NCI-H748 treated with DMSO at 0.1 percent for 48 hours (cell line): ENCODE results near the gene ELMO1.

ENCODE experiments used
- DNase-seq: peaks from one replicate; lab custom pipeline; 2025; lab: John Stamatoyannopoulos, UW

Gene ELMO1

DNA sequence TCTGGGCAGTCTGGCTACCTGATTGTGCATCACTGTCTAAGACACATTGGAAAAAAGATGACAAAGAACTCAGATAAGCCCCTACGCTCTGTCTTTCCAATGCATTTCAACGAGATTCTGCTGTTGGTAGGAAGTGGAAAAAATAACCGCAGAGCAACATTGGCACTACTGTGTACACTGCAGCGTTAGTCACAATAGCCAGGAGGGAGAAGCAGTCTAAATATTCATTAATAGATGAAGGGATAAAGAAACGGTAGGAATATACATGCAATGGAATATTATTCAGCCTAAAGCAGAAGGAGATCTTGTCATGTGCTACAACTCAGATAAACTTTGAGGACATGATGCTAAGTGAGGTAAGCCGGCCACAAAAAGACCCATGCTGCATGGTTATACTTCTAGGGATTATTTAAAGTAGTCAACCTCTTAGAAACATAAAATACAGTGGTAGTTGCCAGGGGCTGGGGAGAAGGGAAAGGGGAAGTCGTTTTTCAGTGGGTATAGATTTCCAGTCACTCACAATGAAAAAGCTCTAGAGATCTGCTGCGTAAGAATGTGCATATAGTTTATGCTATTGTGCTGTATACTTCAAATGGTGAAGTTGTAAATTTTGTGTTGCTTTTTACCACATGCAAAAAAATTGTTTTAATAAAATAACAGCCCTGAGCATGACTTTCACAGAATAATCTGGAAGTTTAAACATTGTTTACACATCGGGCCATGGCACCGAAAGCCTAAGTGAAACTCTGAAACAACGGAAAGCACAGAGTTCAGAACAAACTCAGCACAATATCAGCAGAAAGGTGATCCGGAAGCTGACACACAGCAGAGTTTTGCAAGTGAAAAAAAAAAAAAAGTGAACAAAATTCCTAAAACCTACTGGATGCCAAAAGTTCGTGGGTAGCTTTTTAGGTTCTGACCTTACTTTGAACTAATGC lies 40.1 kb downstream of the ELMO1 start:
- DNase-seq, result no peak

DNA sequence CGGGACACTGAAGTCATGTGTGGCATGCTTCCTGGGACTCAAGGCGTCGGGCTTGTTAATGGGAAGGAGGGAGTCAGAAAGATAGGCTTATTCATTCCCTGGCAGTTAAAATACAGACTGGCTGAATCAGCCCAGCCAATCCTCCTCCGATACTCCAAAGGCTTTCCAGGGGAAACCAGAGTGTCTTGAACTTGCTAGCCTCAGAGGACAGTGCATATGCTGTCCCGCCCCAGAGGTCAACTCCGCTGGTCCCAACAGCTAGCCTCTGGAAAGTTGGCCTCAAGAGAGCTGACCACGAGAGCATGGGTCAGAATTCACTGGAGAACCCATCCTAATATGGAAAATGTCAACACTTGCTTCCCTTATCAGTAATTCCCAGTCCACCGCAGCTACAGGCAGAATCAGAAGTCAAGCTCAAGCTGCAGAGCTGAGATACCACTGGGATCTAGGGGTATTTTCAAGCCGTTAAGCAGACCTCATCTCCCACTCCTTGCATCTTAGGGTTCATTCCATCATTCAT lies 43.0 kb downstream of the ELMO1 start:
- DNase-seq, result no peak

DNA sequence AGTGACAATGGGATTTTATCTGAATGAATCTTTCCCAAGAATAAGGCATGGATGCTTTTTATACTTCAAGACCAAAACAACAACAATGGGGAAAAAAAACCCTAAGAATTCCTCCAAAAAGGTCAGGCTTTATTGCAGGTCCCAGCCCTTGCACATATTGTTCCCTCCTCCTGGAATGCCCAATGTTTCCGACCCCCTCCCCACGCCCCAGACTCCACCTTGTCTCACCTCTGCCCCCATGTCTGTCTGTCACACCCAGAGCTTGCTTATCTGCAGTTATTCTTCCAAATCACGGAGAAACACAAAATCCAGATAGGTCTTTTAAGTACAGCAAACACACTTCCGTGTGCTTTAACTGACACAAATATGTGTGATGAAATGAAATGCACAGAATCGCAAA lies 43.5 kb downstream of the ELMO1 start:
- DNase-seq, result no peak

DNA sequence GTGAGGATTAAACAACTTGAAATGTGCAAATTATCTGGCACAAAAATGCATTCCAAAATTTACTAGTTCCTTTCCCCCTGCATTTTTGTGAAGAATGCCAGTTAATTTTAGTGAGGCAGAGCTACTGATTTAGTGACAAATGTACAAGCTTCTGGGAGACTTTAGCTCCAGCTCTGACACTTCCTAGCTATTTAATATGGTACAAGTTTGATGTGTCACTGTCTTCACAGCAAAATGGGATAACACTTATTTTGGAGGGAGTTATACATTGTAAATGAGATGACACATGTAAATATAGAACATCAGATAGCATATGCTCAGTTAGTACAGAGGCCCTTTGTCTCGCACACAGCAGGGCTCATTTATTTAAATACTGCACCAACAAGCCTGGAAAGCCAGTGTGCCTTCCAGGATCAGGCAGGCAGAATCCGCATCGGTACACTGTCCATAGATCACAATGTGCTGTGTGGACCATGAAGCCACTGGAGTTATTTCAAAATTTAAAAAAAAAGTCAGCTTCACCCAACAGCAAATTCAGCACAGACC lies 48.7 kb downstream of the ELMO1 start:
- DNase-seq, result no peak

DNA sequence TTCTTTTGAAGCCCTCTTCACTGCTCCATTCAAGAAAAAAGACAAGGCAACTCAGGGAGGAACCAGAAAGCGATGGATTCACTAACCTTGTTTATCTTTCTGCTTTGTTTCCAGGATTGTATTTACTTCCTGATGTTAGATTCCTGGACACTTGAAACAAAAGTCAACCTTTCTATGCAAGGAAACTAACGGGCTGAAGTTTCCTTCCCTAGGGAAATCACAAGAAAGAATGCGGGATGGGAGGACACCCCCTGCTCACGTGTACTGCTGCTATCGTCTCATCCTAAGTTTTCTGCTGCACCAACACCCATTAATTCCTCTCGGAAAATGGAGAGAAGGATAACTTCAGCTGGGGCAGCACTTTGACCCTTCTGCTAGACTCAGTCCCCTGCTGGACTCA lies 50.3 kb downstream of the ELMO1 start:
- DNase-seq, result no peak

DNA sequence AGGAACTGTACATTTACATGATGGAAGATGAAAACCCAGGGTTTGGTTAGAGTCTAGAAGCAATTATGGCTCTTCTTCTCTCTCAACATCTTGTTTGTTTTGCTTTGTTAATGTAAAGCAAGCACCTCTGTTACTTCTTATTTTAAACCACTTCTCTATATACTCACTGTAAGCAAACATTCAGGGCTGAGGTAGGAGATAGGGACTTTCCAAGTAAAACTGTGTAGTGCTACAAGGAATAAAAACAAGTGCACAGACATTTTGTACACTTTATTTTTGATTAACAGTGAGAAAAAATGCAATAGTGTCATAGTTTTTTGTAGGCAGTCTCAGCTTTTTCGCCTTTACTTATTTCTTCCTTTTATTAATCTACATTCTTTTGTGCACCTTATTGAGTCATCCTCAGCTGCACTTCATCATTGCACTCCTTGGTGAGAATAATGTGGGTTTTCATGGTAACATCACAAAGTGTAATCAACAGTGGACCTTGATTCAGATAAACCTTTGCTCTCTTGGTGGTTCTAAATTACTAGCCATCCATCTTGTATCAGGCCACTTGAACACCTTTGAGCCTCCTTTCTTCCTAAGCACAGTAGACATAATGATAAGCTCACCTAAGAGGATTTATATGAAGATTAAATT lies 52.9 kb downstream of the ELMO1 start:
- no peak for DNase-seq

DNA sequence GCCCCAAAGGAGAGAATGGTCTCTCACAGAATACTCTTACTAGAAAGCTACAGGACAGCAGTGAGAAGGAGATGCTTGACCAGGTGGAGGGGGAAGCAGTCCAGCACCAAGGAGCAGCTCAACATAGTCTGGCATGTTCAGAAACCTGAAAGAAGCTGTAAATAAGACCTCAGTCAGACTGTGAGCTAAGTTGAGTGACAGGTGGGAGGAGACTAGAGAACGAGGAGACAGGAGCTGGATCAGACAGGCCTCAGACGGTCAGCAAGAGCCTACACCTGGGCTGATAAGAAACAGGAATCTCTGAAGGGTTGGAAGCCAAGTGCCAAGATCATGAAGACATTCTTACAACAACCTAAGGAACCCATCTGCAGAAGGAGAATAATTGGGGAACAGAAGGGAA lies 54.5 kb downstream of the ELMO1 start:
- DNase-seq, result no peak

DNA sequence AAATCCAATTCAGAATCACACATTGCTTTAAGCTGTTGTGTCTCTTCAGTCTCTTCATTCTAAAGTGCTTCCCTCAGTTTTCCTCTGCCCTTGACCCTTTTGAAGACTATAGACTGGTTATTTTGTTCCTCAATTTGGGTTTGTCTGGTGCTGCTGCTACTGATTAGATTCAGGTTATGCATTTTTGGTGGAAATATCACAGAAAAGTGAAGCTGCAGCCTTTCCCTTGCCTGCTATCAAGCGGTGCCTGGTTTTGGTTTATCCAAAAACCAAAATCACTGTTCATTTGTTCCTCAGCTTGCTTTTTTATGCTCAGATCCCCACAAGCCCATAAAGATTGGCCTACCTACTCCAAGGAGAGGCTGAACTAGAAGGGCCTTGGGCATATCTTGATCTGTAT lies 55.2 kb downstream of the ELMO1 start:
- no peak for DNase-seq

DNA sequence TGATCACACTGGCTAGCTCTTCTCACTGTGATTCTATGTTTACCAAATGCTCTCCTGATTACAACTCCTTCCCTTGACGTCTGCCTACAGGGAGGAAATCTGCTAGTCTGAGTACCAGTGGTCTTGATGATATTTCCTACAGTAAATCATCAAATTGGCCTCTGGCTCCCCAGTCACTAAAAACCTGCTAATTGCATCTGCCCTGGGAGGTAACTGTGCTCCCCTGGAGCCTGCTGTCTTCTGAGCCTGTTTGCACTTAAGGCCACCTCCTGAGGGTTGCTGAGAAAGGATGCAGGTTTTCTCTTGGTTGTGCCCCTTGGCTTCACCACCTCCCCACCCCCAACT lies 56.0 kb downstream of the ELMO1 start:
- DNase-seq, result no peak

DNA sequence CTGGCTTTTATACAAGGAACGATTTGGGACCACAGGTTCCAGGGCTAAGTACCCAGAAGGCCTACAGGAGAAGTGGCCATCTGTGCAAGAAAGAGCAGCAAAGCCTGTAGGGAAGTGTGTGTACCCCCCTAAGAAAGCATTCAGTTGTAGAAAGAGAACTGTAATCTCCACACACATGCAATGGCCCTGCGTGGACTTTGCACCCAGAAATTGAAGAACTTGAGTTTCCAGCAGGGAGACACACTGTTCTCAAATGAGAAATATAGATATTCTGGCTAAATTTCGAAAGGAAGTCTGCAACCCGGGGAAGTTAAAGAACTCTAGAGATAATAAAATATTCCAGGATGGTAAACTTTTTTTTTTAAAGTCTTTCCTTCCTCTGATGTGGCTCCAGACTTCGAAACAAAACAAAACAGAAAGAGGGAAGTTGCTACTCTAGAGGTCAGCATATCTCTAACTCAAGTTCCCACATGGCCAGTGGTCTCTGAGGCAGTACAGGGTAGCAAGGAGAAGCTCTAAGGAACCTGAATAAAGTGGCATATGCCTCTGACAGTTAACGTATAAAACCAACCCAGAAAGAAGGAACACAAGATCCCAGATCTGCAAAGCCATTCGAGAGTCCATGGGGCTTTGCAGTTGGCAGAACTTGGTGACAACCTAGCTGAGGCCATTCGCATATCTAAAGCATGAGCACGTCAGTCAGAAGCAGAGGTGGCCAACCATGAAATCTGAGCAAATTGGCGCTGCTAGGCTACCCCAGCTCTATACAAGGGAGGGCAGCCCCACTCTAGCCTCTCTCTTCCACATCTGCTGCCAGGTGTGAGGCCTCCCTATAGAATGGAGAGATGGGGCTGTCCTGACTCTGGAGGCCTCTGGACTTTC lies 56.6 kb downstream of the ELMO1 start:
- DNase-seq, result no peak

DNA sequence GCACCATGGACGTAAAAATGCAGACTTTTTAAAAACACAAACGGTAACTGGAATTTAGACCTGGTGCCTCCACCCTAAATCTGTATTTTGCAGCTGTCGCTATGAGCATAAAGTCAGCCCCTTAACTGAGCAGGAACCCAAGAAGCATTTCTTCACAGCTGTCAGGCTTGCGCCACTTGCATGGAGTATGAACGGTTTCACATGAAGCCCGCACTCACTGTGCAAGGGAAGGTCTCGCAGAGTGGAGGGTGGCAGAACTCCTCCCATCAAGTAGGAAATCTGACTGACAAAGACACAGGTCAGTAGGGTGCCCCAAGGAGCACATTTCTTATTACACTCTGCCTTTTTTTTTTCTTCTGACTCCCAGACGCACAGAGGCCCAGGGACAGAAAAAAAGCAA lies 58.5 kb downstream of the ELMO1 start:
- DNase-seq, result no peak

DNA sequence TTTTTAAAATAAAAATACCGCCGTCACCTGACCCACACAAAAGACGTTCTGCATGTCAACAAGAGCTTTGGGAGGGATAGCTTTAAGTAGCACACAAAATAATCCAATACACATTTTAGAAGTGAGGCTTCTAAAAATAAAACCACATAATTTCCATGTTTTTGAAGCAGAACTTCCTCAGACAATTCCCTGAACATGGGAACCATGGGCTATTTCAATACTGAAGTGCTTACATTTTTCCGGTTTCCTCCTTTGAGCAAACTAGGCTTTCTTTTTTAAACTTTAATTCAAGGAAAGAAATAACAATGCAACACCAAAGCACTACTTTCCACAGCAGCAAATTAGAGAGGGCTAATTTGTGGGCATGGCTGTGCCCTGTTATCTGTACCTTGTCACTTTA lies 59.9 kb downstream of the ELMO1 start:
- DNase-seq, result no peak

DNA sequence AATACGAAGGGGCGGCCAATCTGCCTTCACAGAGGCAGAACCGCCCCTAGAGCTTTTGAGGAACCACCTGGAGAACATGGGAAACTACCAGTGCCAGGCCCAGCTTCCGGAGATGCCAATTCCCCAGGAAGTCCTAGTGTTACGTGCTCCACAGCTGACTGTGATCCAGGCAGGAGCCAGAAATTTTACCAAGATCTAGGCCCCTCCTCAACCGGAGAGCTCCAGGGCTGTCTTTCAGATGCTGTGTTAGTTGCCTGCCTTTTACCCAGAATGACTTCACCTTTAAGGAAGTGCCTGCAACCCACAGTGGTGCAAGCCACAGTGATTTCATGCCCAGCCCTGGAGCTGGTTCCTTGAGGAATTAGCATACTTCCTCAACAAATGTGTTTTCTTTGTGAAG lies 62.9 kb downstream of the ELMO1 start:
- DNase-seq, result no peak

DNA sequence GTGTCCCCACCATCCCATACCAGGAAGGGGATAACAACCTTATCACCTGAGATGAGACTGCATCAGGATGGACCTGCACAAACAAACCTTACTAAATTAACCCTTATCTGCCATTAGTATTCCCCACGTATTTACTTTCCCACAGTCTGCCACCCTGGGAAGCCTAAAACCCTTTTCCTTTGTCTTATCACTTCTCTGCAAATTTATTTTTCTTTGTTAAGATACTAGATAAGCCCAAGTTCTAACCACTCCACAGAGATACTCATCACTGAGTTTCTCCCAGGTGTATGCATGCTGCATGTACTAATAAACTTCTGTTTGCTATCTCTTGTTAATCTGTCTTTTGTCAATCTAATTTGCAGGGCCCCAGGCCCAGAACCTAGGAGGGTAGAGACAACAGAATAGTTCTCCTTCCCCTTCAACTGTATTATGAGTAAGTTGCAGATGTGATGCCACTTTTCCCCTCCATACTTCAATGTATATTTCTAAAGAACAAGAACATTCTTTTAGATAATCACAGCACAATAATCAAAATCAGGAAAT lies 66.0 kb downstream of the ELMO1 start:
- DNase-seq, result no peak

DNA sequence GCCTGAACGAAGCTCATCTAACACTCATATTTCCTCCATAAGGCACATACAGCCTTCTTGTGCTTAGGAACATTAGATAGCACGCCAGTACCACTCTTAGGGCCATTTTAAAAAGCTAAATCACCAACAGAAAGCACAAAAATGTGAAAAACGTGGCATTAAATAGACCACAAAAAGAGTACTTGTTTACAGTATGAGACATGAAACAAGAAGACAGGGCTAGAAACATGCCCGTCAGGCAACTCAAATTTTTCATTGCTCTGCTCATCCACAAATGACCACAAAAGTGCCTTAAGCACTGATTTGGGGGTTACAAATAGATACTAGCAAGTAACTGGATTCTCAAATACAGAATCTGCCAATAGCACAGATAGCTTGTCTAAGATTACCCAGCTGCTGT lies 67.8 kb downstream of the ELMO1 start:
- DNase-seq, result no peak

DNA sequence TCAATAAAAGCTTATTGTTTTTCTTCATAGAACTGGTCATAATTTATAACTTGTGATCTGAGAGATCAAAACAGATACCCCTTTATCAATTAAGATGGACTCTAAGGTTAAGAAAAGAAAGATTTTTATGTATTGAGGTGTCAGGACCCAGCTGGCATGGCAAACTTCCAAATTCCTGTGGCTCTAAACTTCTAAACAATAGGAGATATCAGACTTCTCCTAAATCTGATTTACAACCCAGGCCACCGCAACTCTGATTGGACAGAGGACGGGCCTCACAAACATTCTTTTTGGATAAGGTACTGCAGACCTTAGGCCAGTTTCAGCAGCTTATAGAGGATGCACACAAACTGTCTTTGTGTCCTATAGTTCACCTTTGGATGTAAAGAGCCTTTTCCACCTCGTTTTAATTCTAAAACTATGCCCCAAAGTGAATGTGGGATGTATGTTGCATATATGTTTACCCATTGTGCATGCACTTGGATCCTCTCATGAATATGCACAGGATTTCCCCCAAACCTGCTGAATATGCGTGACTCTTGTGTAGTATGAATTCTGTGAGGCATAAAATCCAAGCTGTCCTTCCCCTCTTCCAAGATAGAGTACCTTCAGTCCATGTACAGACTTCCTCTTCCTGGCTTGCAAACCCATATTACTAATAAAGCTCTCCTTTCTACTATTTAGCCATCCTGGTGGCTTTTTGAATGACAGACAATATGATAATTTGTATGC lies 69.0 kb downstream of the ELMO1 start:
- no peak for DNase-seq

DNA sequence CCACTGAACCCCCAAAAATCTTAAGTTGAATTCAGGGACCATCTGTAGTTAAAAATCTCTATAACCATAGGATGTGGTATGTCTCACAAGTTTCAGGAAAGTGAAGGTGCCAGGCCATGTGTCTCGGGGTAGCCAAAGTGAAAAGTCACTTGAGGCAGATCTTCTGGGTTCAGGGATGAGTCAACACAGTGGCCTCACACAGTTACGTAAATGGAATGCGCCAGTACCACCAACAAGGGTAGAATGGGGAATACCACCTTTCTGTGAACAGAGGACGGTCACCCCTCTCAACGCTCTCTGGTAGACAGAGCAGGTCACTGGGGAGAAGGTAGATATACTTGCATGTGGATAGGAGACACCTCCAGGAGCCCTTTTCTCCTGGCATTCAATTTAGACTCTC lies 71.4 kb downstream of the ELMO1 start:
- no peak for DNase-seq

DNA sequence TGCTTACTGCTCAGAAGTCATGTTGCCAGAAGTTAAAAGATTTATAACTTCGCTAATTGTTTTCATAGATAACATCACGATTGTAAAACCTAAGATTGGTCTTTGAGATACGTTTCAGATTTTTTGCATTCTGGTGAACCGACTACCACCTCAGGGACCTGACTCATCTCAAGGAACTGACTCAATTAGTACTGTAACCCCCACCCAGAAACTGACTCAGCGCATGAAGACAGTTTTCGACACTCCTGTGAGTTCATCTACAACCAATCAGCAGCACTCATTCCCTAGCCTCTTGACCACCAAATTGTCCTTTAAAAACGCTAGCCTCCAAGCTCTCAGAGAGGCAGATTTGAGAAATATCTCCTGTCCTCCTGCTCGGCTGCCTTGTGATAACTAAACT lies 72.3 kb downstream of the ELMO1 start:
- DNase-seq, result no peak

DNA sequence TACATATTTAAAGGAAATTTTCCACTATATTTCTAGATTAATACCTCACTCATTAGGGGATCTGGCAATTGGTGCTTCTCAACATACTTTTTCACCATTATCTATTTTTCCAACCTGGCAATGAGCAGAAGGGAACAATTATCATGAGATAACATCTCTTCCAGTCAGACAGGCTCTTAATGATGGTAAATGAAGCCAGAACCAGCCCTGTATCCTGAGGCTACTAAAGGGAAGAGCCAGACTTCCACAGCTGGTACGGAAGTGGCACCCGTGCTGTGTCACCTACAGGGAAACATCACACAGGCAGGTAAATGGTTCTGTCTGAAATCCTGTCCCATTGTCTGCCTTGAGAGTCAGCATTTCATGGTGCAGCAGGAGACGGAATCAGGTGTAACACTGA lies 75.9 kb downstream of the ELMO1 start:
- no peak for DNase-seq

DNA sequence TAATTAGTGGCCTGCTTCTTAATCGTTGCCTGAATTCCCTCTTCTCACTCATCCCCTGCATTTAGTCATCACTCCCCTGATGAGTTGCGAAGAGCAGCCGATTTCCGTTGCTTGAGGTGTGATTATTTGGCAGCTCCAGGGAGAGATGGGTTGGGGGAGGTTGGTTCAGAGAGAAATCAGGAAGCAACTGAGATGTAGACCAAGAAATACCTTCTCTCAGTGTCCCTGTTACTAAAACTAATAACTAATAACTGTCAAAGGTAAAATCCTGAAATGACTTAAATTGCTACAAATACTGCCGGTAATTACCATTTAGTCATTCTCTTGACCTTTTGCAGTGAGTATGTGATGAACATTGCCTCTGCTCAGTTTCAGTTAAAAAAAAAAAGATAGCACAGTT lies 76.9 kb downstream of the ELMO1 start:
- no peak for DNase-seq

DNA sequence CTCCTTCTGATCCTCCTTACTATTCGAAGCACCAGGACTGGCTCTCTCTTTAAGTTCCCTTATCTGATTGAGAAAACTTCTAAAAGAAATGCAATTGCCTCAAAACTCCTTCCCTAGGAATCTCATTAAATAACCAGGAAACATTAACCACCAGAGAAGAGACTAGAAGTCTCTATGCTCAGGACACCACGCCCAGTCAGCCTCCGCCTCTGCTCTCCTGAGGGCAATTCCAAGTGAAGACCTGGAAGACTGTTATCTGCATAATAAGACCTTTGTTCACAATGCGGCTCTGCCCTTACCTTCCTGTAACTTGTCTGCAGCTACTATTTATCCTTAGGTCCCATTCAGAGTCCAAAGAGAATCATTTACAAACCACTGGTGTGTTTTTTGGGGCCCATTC lies 78.8 kb downstream of the ELMO1 start:
- no peak for DNase-seq
